Measurements from ENCODE around the gene CFAP52. TPM values are rescaled to one million over a fixed set of nuclear protein-coding genes. Genes with fewer than 3 reads are reported as not detected.
A peak's percentile ranks its signal among the peaks of the same experiment; 100 is the strongest.

CFAP52 gene
- total and polyA plus RNA-seq, 4 donors, result 3.8 to 28.8 (median 19.5) TPM

DNA sequence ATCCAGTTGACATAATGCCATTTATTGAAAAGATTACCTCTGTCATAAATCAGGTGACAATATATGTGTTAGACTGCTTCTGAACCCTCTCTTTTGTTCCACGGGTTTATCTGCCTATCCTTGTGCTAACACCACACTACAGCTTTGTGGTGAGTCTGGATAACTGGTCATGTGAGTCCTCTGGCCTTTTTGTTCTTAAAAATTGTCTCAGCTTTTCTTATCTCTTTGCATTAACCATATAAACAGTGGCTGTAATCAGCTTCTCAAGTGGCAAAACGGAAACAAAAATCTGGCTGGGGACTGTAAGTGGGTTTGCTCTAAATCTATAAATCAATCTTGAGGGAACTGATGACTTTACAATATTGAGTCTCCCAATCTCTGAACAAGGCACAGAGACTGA is 45.4 kb upstream of the CFAP52 start:
- TF ChIP-seq CTCF (IDR thresholded peaks at IDR 0.05; ENCODE audit: control extremely low read depth, extremely low read depth), result no peak
- Histone ChIP-seq H3K4me3 (no peak overlapping the region), H3K36me3 (ENCODE audit: control insufficient read depth in 4 of 4, insufficient read depth in 4 of 4, low read length in 4 of 4) (peaks cover 0 to 1% (median 0%) of the 10 kb centered on the region in 4 donors), H3K27ac (ENCODE audit: low read depth in 1 of 2, low read length in 1 of 2) (no peak overlapping the region), H3K9ac (ENCODE audit: insufficient read depth in 1 of 2, low read length in 2 of 2) (no peak overlapping the region), H3K4me1 (ENCODE audit: control insufficient read depth in 5 of 5, insufficient read depth in 5 of 5, low read length in 5 of 5) (no peaks in the 10 kb centered on the region), H3K27me3 (ENCODE audit: control insufficient read depth in 3 of 3, insufficient read depth in 3 of 3, low read length in 2 of 3) (no peaks in the 10 kb centered on the region), H3K9me3 (ENCODE audit: control insufficient read depth in 4 of 4, insufficient read depth in 3 of 4, low read length in 3 of 4) (no peaks in the 10 kb centered on the region)
- DNase-seq, result peak in 1 of 3 donors; percentile 15
- no peak for ATAC-seq (ENCODE audit: insufficient read depth, low FRiP score)
- WGBS, 2 donors, result 46 to 61% methylated on average over 2 of the region's 2 CpGs

DNA sequence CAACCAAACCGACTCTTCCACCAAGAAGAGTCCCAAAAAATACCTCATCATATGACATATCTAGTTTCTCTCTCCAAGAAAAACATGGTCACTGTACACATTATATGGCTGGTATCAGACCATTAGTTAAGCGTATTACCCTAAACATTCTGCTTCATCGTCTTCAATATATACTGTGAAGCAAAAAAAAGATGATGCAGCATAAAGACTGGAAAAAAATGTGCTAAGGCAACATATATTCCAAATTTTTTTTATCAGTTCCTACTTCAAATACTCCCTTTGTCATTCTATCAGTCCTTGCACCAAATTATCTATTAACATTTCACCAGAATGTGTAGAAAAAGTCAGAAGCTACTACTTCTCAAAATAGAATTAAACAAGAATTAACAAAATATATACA is 43.7 kb upstream of the CFAP52 start:
- ATAC-seq (ENCODE audit: insufficient read depth, low FRiP score) (no peak), DNase-seq (no peak)
- no peak for TF ChIP-seq CTCF (IDR thresholded peaks at IDR 0.05; ENCODE audit: control extremely low read depth, extremely low read depth)
- peaks cover 0 to 2% (median 0%) of the 10 kb centered on the region in 5 donors for H3K4me1 ChIP-seq (ENCODE audit: control insufficient read depth in 5 of 5, insufficient read depth in 5 of 5, low read length in 5 of 5)
- H3K4me3 ChIP-seq, result no peak overlapping the region
- no peak overlapping the region for H3K27ac ChIP-seq (ENCODE audit: low read depth in 1 of 2, low read length in 1 of 2)
- peaks cover 0 to 5% (median 0%) of the 10 kb centered on the region in 4 donors for H3K36me3 ChIP-seq (ENCODE audit: control insufficient read depth in 4 of 4, insufficient read depth in 4 of 4, low read length in 4 of 4)
- H3K9me3 ChIP-seq (ENCODE audit: control insufficient read depth in 4 of 4, insufficient read depth in 3 of 4, low read length in 3 of 4), result no peaks in the 10 kb centered on the region
- H3K27me3 ChIP-seq (ENCODE audit: control insufficient read depth in 3 of 3, insufficient read depth in 3 of 3, low read length in 2 of 3), result no peaks in the 10 kb centered on the region
- WGBS, 2 donors, result 97 to 98% methylated on average over 3 of the region's 3 CpGs
- no peak overlapping the region for H3K9ac ChIP-seq (ENCODE audit: insufficient read depth in 1 of 2, low read length in 2 of 2)

DNA sequence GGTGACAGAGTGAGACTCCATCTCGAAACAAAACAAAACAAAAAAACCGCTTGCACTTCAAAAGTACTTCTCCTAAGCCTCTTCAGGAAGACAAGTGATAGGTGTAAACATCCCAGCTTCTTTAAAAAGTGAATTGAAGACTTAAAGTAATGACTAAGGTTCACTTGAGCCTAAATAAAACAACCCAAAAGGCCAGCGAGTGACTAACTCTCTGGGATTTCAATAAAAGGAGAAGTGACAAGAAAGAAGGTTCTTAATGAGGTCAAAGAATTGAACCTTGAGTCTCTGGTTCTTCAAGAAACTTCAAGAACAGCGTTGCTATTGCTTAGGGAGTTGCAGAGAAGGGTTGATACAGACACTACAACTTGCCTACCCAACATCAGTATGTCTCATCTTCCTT is 43.0 kb upstream of the CFAP52 start:
- WGBS, 2 donors, result 87 to 93% methylated on average over 4 of the region's 4 CpGs
- Histone ChIP-seq H3K4me3 (no peak overlapping the region), H3K9ac (ENCODE audit: insufficient read depth in 1 of 2, low read length in 2 of 2) (no peak overlapping the region), H3K27ac (ENCODE audit: low read depth in 1 of 2, low read length in 1 of 2) (no peak overlapping the region), H3K27me3 (ENCODE audit: control insufficient read depth in 3 of 3, insufficient read depth in 3 of 3, low read length in 2 of 3) (no peaks in the 10 kb centered on the region), H3K36me3 (ENCODE audit: control insufficient read depth in 4 of 4, insufficient read depth in 4 of 4, low read length in 4 of 4) (peaks cover 0 to 5% (median 0%) of the 10 kb centered on the region in 4 donors), H3K4me1 (ENCODE audit: control insufficient read depth in 5 of 5, insufficient read depth in 5 of 5, low read length in 5 of 5) (peaks cover 0 to 2% (median 0%) of the 10 kb centered on the region in 5 donors), H3K9me3 (ENCODE audit: control insufficient read depth in 4 of 4, insufficient read depth in 3 of 4, low read length in 3 of 4) (no peaks in the 10 kb centered on the region)
- ATAC-seq (ENCODE audit: insufficient read depth, low FRiP score) (no peak), DNase-seq (no peak)
- TF ChIP-seq CTCF (IDR thresholded peaks at IDR 0.05; ENCODE audit: control extremely low read depth, extremely low read depth), result no peak

DNA sequence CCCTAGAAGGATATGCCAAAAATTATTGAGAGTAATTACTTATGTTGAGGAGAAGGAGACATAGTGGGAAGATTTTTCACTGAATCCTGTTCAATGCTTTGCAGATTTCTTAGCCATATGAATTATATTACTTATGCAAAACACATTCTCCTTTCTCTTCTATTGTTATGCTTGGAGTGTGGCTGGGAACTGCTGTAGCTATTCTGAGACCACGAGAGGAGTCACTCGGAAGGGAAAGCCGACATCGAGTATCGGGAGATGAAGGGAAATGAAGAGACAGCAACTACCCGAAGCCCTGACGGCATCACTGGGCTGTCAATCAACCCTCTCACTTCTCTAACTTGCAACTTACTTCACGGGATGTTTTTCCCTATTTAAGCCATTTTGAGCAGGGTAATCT is 40.4 kb upstream of the CFAP52 start:
- Histone ChIP-seq H3K4me1 (ENCODE audit: control insufficient read depth in 5 of 5, insufficient read depth in 5 of 5, low read length in 5 of 5) (peaks cover 0 to 2% (median 0%) of the 10 kb centered on the region in 5 donors), H3K9me3 (ENCODE audit: control insufficient read depth in 4 of 4, insufficient read depth in 3 of 4, low read length in 3 of 4) (no peaks in the 10 kb centered on the region), H3K27ac (ENCODE audit: low read depth in 1 of 2, low read length in 1 of 2) (no peak overlapping the region), H3K9ac (ENCODE audit: insufficient read depth in 1 of 2, low read length in 2 of 2) (no peak overlapping the region), H3K36me3 (ENCODE audit: control insufficient read depth in 4 of 4, insufficient read depth in 4 of 4, low read length in 4 of 4) (peaks cover 0 to 7% (median 0%) of the 10 kb centered on the region in 4 donors), H3K27me3 (ENCODE audit: control insufficient read depth in 3 of 3, insufficient read depth in 3 of 3, low read length in 2 of 3) (no peaks in the 10 kb centered on the region), H3K4me3 (no peak overlapping the region)
- 94 to 96% methylated on average over 8 of the region's 8 CpGs for WGBS, 2 donors
- no peak for TF ChIP-seq CTCF (IDR thresholded peaks at IDR 0.05; ENCODE audit: control extremely low read depth, extremely low read depth)
- DNase-seq (no peak), ATAC-seq (ENCODE audit: insufficient read depth, low FRiP score) (no peak)

Data from lung (tissue), 12 donors.